Measurements from ENCODE around the gene ZNF346. TPM values are rescaled to one million over a fixed set of nuclear protein-coding genes. Genes with fewer than 3 reads are reported as not detected.

ZNF346 gene
- total and polyA plus RNA-seq, 12 donors: 4.8 to 11.0 (median 7.9) TPM

- H3K27me3 ChIP-seq: peaks cover 0 to 8% (median 0%) of the 10 kb centered on the region in 7 donors
- H3K4me1 ChIP-seq: peaks cover 7 to 36% (median 17%) of the 10 kb centered on the region in 9 donors
- no peak overlapping the region for H3K4me3 ChIP-seq
- DNase-seq (no peak), ATAC-seq (no peak)
- TF ChIP-seq CTCF (IDR thresholded peaks at IDR 0.05): no peak
- H3K36me3 ChIP-seq: no peaks in the 10 kb centered on the region
- no peak overlapping the region for H3K27ac ChIP-seq
- intact Hi-C loops (cut with DNase I): no loop called here
- H3K9me3 ChIP-seq: no peaks in the 10 kb centered on the region
- WGBS, 2 donors: 90% methylated on average over 28 to 29 of the region's 29 CpGs
These were observed 73.9 kb downstream of the ZNF346 start for GRCh38 chr5:177096162-177097015.

GRCh38 chr5:177097016-177097985 is 74.8 kb downstream of the ZNF346 start:
- intact Hi-C loops (cut with DNase I): no loop called here
- Histone ChIP-seq H3K9me3 (no peaks in the 10 kb centered on the region), H3K36me3 (no peaks in the 10 kb centered on the region), H3K27ac (no peak overlapping the region), H3K4me1 (peaks cover 7 to 36% (median 17%) of the 10 kb centered on the region in 9 donors), H3K4me3 (no peak overlapping the region), H3K27me3 (peaks cover 0 to 9% (median 0%) of the 10 kb centered on the region in 7 donors)
- WGBS, 2 donors: 95 to 96% methylated on average over 30 of the region's 30 CpGs
- ATAC-seq: no peak
- DNase-seq: no peak
- TF ChIP-seq CTCF (IDR thresholded peaks at IDR 0.05): no peak

GRCh38 chr5:177098120-177098469 is 75.6 kb downstream of the ZNF346 start:
- WGBS, 2 donors: 77 to 86% methylated on average over 6 of the region's 6 CpGs
- no peak for DNase-seq
- TF ChIP-seq CTCF (IDR thresholded peaks at IDR 0.05): no peak

GRCh38 chr5:177098470-177099141 is 76.1 kb downstream of the ZNF346 start:
- no peak overlapping the region for H3K4me3 ChIP-seq
- peak in 5 of 8 donors; percentile 18 to 62 (median 27) for ATAC-seq
- peak in 1 of 2 donors; percentile 46 for DNase-seq
- no peak overlapping the region for H3K27ac ChIP-seq
- H3K4me1 ChIP-seq: peaks cover 7 to 36% (median 17%) of the 10 kb centered on the region in 9 donors
- no peaks in the 10 kb centered on the region for H3K36me3 ChIP-seq
- peaks cover 0 to 18% (median 3%) of the 10 kb centered on the region in 7 donors for H3K27me3 ChIP-seq
- WGBS, 2 donors: 70 to 80% methylated on average over 14 to 18 of the region's 18 CpGs
- TF ChIP-seq CTCF (IDR thresholded peaks at IDR 0.05): no peak
- intact Hi-C loops (cut with DNase I): no loop called here
- no peaks in the 10 kb centered on the region for H3K9me3 ChIP-seq

More at GRCh38 chr5:177098120-177098469, 75.6 kb downstream of the ZNF346 start:
- intact Hi-C loops (cut with DNase I): no loop called here
- Histone ChIP-seq H3K36me3 (no peaks in the 10 kb centered on the region), H3K27me3 (peaks cover 0 to 15% (median 0%) of the 10 kb centered on the region in 7 donors), H3K4me3 (no peak overlapping the region), H3K27ac (no peak overlapping the region), H3K4me1 (peaks cover 7 to 36% (median 17%) of the 10 kb centered on the region in 9 donors), H3K9me3 (no peaks in the 10 kb centered on the region)
- ATAC-seq: no peak
